Measurements from ENCODE around the gene PODXL2.

- TF ChIP-seq CTCF (IDR thresholded peaks at IDR 0.05) (no peak), POLR2A (IDR thresholded peaks at IDR 0.05) (no peak)
Observed at GRCh38 chr3:127677541-127678314, 48.7 kb downstream of the PODXL2 start.

Measured in breast epithelium (tissue), 3 donors.